Activated naive CD8-positive, alpha-beta T cell treated with anti-CD3 and anti-CD28 coated beads, Interleukin-2, amount 50 U/mL, for 24 hours (primary cell): ENCODE measurements around the gene LCE1C.

Experiments
- ATAC-seq: fragments of 150-1000 bp; cut with Tn5 transposase; one replicate; pipeline ENCODE4 v1.10.0; 2021
- DNase-seq: peaks from one replicate; pipeline ENCODE4 v3.0.0; 2021
- H3K27ac Mint-ChIP-seq: one replicate; pipeline ENCODE4 v1.8.0; 2021; ENCODE audit warnings: mild to moderate bottlenecking, mixed read lengths
- H3K27me3 Mint-ChIP-seq: one replicate; pipeline ENCODE4 v1.8.0; 2021; ENCODE audit warnings: mixed read lengths
- H3K36me3 Mint-ChIP-seq: one replicate; pipeline ENCODE4 v1.8.0; 2021; ENCODE audit warnings: low read depth, mixed read lengths
- H3K4me1 Mint-ChIP-seq: one replicate; pipeline ENCODE4 v1.8.0; 2021; ENCODE audit warnings: mixed read lengths
- H3K4me3 Mint-ChIP-seq: one replicate; pipeline ENCODE4 v1.8.0; 2021; ENCODE audit warnings: mild to moderate bottlenecking, moderate library complexity, mixed read lengths
- H3K9me3 Mint-ChIP-seq: one replicate; pipeline ENCODE4 v1.8.0; 2021; ENCODE audit warnings: mixed read lengths

The LCE1C gene

DNA sequence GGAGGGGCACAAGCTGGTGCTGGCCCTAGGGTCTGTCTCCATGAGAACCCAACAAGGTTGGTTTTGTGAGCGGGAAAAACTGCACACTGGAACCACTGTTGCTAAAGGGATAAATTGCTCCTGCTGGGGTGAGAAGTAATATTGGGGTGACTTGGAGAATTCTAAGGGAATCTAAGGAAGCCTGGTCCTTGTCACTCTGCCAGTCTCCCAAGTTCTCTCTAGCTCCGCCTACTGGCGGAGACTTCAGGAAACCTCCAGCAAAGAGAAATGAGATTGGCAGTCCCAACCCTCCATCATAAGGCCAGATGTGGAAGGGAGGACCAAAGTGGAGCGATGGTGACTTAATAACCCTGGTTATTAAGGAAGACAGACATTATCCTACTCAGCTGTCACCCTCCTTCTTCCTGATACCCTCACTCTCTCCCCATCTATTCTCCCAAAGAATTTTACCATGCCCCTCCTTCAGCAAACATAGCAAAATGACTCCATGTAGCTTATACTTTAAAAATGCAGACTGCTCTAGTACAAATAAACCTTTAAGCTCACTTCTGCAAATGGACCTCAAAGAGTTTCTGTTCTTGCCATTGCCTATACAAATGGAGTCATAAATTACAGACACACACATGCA lies 28.8 kb downstream of the LCE1C start:
- peaks cover 6% of the 10 kb centered on the region for H3K9me3 Mint-ChIP-seq
- ATAC-seq (no peak), DNase-seq (no peak)
- no peak overlapping the region for H3K27ac Mint-ChIP-seq
- H3K36me3 Mint-ChIP-seq: no peaks in the 10 kb centered on the region
- H3K27me3 Mint-ChIP-seq: peaks cover 14% of the 10 kb centered on the region
- no peak overlapping the region for H3K4me3 Mint-ChIP-seq
- H3K4me1 Mint-ChIP-seq: no peaks in the 10 kb centered on the region

DNA sequence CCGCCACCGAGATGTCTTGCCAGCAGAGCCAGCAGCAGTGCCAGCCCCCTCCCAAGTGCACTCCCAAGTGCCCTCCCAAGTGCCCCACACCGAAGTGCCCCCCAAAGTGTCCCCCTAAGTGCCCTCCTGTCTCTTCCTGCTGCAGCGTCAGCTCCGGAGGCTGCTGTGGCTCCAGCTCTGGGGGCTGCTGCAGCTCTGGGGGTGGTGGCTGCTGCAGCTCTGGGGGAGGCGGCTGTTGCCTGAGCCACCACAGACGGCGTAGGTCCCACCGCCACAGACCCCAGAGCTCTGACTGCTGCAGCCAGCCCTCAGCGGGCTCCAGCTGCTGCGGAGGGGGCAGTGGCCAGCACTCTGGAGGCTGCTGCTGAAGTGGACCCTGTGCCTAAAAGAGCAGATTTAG lies 30.1 kb downstream of the LCE1C start:
- H3K9me3 Mint-ChIP-seq: peaks cover 9% of the 10 kb centered on the region
- no peak overlapping the region for H3K4me3 Mint-ChIP-seq
- DNase-seq: no peak
- no peaks in the 10 kb centered on the region for H3K36me3 Mint-ChIP-seq
- H3K27me3 Mint-ChIP-seq: peaks cover 15% of the 10 kb centered on the region
- H3K27ac Mint-ChIP-seq: no peak overlapping the region
- H3K4me1 Mint-ChIP-seq: no peaks in the 10 kb centered on the region
- no peak for ATAC-seq

DNA sequence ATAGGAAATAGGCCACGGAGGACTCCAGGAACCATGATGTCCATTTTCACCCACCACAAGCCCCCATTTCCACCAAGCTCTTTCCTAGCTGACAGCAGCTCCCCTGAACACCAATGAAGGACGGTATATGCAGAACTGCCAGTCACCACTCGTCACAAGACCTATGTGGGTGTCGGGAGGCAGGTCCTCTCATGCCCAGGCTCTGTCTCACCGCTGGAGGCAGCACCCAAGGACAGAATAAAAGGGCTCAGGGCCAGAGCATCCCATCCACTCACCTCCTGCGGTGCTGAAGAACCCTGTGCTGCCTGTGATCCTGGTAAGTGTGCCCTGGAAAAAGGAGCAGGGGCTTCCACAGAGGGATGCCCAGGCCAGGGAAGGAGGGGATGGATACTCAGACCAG lies 31.6 kb downstream of the LCE1C start, which contains the start of gene LCE1F:
Gene LCE1F, plus strand, starts transcription at position 266 of the 400 bp plus-strand sequence. CDS start 1,232 bp downstream, outside the sequence.
- no peaks in the 10 kb centered on the region for H3K4me1 Mint-ChIP-seq
- no peak within 1 kb of the TSS for H3K27ac Mint-ChIP-seq
- DNase-seq (no peak), ATAC-seq (no peak)
- peaks cover 15% of the 10 kb centered on the region for H3K27me3 Mint-ChIP-seq
- H3K36me3 Mint-ChIP-seq: no peaks in the 10 kb centered on the region
- H3K4me3 Mint-ChIP-seq: no peak within 1 kb of the TSS
- H3K9me3 Mint-ChIP-seq: peaks cover 9% of the 10 kb centered on the region

DNA sequence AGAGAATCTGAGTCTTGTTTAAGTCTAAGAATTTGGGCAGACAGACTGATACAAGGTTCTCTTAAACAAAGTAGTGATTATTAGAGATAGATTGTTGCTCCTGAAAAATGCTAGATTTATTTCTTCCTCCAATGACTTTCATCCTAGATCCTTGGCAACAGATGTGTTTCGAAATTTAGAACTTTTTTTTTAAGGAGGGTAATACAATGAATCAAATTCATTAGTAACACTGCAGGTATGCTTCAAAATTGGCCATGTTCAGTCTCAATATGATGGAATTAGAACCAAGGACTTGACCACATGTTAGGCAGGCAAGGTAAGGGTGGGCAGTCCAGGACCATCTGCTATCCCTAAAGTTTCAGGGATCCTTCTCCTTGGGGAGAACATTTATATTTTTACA lies 36.0 kb downstream of the LCE1C start:
- H3K4me1 Mint-ChIP-seq: no peaks in the 10 kb centered on the region
- peaks cover 9% of the 10 kb centered on the region for H3K9me3 Mint-ChIP-seq
- H3K4me3 Mint-ChIP-seq: no peak overlapping the region
- H3K36me3 Mint-ChIP-seq: no peaks in the 10 kb centered on the region
- no peak overlapping the region for H3K27ac Mint-ChIP-seq
- no peak for ATAC-seq
- H3K27me3 Mint-ChIP-seq: peaks cover 12% of the 10 kb centered on the region
- DNase-seq: no peak

DNA sequence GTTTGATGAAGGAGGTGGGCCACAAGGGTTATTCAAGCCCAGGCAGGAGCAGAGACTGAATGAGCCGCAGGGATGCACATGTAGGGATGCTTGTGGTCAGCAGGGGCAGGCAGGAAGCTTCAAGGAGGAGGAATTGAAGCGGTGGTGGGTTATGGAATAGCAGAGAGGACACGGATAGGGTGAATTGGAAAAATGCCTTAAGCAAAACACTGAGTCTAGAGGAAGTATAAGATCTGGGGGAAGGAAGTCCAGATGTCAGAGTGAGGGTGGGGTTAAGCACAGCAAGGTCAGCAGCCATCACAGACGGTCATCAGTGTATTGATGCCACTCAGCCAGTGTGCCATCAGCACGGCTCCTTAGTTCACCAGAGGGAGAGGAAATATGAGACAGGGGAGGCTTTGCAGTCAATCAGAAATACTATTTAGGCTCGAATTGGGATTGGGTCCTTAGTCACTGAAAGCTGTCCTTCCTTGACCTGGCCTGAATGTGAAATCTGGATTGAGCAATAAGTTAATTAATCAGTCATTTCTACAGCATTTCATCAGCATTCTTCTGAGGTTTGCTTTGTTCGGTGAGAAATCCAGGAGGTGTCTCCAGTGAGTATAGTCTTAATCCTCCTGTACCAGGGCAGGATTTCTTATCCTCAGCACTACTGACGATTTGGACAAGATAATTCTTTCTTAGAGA lies 37.5 kb downstream of the LCE1C start:
- no peak for DNase-seq
- Mint-ChIP-seq H3K36me3 (no peaks in the 10 kb centered on the region), H3K27ac (no peak overlapping the region), H3K27me3 (peaks cover 10% of the 10 kb centered on the region), H3K4me1 (no peaks in the 10 kb centered on the region), H3K4me3 (no peak overlapping the region), H3K9me3 (peaks cover 4% of the 10 kb centered on the region)
- ATAC-seq: no peak

DNA sequence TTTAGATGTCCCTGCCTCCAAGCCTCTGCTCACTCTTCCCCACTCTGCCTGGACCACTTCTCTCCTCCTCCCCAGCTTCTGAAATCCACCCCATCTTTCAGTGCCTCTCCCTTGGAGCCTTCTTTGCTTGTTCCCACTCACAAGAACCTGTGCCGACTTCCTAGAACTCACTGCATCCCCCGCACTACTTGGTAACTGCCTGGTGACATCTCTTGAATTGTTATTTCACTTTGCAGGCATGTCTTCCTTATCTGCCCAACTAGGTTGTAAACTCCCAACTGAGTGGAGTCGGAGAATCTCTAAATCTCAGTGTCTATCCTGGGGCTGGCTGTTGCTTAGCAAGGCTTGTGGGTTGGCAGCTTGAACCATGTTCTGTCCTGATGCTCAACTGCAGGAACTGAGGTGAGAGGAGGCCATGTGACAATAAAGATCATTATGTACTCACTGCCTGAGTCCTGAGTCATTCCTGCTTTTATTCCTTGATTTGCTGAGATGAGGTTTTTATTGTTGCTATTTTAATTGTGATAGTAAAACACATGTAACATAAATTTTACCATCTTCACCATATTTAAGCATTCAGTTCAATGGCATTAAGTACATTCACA lies 44.7 kb downstream of the LCE1C start:
- Mint-ChIP-seq H3K27me3 (peaks cover 7% of the 10 kb centered on the region), H3K4me3 (no peak overlapping the region), H3K9me3 (no peaks in the 10 kb centered on the region), H3K27ac (no peak overlapping the region), H3K36me3 (no peaks in the 10 kb centered on the region), H3K4me1 (no peaks in the 10 kb centered on the region)
- no peak for DNase-seq
- ATAC-seq: no peak

DNA sequence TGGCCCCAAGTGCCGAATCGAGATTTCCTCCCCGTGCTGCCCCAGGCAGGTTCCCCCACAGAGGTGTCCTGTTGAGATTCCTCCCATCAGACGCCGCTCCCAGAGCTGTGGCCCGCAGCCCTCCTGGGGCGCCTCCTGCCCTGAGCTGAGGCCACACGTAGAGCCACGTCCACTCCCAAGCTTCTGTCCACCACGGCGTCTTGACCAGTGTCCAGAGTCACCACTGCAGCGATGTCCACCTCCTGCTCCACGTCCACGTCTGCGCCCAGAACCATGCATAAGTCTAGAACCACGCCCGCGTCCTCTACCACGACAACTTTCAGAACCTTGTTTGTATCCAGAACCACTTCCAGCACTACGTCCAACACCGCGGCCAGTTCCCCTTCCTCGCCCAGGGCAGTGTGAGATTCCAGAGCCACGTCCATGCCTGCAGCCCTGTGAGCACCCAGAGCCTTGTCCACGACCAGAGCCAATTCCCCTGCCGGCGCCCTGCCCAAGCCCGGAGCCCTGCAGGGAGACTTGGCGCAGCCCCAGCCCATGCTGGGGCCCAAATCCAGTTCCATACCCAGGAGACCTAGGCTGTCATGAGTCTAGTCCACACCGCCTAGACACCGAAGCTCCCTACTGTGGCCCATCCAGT lies 45.8 kb downstream of the LCE1C start:
- DNase-seq (no peak), ATAC-seq (no peak)
- Mint-ChIP-seq H3K9me3 (no peaks in the 10 kb centered on the region), H3K4me1 (no peaks in the 10 kb centered on the region), H3K36me3 (no peaks in the 10 kb centered on the region), H3K27me3 (peaks cover 14% of the 10 kb centered on the region), H3K27ac (no peak overlapping the region), H3K4me3 (no peak overlapping the region)

DNA sequence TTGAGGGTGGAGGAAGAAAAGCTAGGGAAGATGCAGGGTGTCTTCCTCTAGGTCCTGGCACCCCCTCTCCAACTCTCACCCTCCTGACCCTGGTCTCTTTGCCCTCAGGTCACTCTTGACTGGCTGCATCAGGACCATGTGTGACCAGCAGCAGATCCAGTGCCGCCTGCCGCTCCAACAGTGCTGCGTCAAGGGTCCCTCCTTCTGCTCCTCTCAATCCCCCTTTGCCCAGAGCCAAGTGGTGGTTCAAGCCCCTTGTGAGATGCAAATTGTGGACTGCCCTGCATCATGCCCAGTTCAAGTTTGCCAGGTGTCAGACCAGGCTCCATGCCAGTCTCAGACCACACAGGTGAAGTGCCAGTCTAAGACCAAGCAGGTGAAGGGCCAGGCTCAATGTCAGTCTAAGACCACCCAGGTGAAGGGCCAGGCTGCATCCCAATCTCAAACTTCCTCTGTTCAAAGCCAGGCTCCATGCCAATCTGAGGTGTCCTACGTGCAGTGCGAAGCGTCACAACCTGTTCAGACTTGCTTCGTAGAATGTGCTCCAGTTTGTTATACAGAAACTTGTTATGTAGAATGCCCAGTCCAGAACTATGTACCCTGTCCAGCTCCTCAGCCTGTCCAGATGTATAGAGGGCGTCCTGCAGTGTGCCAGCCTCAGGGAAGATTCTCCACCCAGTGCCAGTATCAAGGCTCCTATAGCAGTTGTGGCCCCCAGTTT lies 46.8 kb downstream of the LCE1C start:
- ATAC-seq: no peak
- Mint-ChIP-seq H3K27ac (no peak overlapping the region), H3K36me3 (no peaks in the 10 kb centered on the region), H3K4me1 (no peaks in the 10 kb centered on the region), H3K9me3 (no peaks in the 10 kb centered on the region), H3K4me3 (no peak overlapping the region), H3K27me3 (peaks cover 12% of the 10 kb centered on the region)
- no peak for DNase-seq

DNA sequence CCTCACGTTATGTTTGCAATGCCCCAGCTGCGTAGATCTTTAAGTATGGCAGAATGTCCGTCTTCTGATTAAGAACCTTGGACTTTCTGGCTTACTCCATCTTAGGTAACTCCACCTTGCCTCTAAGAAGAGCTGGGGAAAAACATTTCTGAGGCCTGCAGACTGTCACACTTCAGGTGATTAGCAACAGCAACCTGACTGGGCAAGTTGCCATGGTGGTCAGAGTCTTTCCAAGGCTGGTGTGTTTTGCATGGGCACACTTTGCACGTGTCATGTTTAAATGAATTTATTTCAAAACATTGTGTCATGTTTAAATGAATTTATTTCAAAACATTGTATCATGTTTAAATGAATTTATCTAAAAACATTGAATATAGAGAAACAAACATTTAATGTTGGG lies 47.8 kb downstream of the LCE1C start:
- Mint-ChIP-seq H3K4me1 (no peaks in the 10 kb centered on the region), H3K27ac (no peak overlapping the region), H3K9me3 (no peaks in the 10 kb centered on the region), H3K36me3 (no peaks in the 10 kb centered on the region), H3K27me3 (peaks cover 12% of the 10 kb centered on the region), H3K4me3 (no peak overlapping the region)
- no peak for ATAC-seq
- DNase-seq: no peak

DNA sequence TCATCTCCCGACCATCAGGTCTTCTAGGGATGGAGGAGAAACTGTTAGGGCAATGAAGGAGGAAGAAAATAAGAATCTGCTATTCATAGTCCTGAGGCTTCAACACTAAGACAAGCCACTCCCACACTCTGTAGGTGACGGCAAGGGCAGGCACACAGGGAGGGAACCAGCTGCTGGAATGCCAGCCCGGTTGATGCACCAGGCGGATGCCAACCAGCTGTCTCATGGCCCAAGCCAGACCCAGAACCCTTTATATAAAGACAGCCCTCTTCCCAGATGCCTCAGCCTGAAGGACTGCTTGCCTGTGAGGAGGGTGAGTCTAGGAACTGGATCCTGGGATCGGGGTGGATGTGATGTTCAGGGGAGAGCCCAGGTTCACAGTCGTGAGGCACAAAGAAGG lies 48.7 kb downstream of the LCE1C start, which contains the start of gene KPRP:
Gene KPRP, plus strand, starts transcription at position 279 of the 400 bp plus-strand sequence. CDS start 1,564 bp downstream, outside the sequence.
- Mint-ChIP-seq H3K27me3 (peaks cover 13% of the 10 kb centered on the region), H3K27ac (no peak within 1 kb of the TSS), H3K9me3 (no peaks in the 10 kb centered on the region), H3K4me3 (no peak within 1 kb of the TSS), H3K36me3 (no peaks in the 10 kb centered on the region), H3K4me1 (no peaks in the 10 kb centered on the region)
- ATAC-seq: no peak
- DNase-seq: no peak

DNA sequence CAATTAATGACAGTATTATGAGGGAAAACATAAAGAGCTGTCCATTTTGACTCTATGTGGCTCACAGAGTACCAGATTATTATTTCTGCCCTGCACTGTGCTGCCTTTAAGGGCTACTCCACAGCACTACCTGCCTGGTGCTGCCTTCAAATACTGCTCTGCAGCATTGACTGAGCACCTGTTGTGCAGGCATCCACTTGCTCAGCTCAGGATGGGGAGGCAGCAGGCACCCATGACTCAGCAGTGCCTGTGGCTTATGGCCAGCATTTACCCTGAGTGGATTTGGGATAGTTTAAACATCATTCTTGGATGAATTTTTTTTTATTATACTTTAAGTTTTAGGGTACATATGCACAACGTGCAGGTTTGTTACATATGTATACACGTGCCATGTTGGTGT lies 49.6 kb downstream of the LCE1C start:
- peaks cover 12% of the 10 kb centered on the region for H3K27me3 Mint-ChIP-seq
- no peak overlapping the region for H3K4me3 Mint-ChIP-seq
- no peaks in the 10 kb centered on the region for H3K9me3 Mint-ChIP-seq
- peaks cover 3% of the 10 kb centered on the region for H3K4me1 Mint-ChIP-seq
- H3K27ac Mint-ChIP-seq: no peak overlapping the region
- DNase-seq (no peak), ATAC-seq (no peak)
- H3K36me3 Mint-ChIP-seq: no peaks in the 10 kb centered on the region
